BJ (cell line): ENCODE measurements around the gene CORIN. TPM values are rescaled to one million over a fixed set of nuclear protein-coding genes. Genes with fewer than 3 reads are reported as not detected.

Experiments
- CTCF ChIA-PET: fragments of 350-600 bp; formaldehyde crosslinking; extraction: SDS; loops from one replicate; lab custom pipeline; 2021; ENCODE audit warnings: antibody characterized with exemption, inconsistent platforms; lab: Yijun Ruan, JAX
- POLR2A ChIA-PET: fragments of 300-600 bp; sonication (Branson Sonifier 250); formaldehyde crosslinking; extraction: SDS; loops from one replicate; lab custom pipeline; 2021; ENCODE audit warnings: antibody characterized with exemption; lab: Charles Lee
- DNase-seq: peaks from one replicate; pipeline ENCODE4 v3.0.0-alpha.2; 2011; ENCODE audit warnings: low read depth
- H3K27me3 ChIP-seq: 2 replicates; pipeline ENCODE4 v1.6.0; 2011; ENCODE audit warnings: low read length; ENCODE audit not compliant: control insufficient read depth, insufficient read depth
- H3K36me3 ChIP-seq: 2 replicates; pipeline ENCODE4 v1.5.1; 2011; ENCODE audit warnings: low read length; ENCODE audit not compliant: control insufficient read depth, insufficient read depth
- H3K4me3 ChIP-seq: 2 replicates; pipeline ENCODE4 v1.5.1; 2011; ENCODE audit warnings: low read depth, mild to moderate bottlenecking, control low read depth, low read length
- CTCF ChIP-seq: IDR thresholded peaks from 2 replicates; pipeline ENCODE4 v1.5.1; 2011; ENCODE audit warnings: low read depth, mild to moderate bottlenecking, control low read depth, inconsistent platforms, low read length, moderate library complexity; ENCODE audit not compliant: insufficient read depth
- polyA plus RNA-seq: library from polyadenylated mRNA; depleted of rRNA; stranded (reverse); fragments of >200 nt; gene quantifications from 2 replicates; pipeline ENCODE4 v1.2.3, GENCODE V29; 2011

The CORIN gene
- polyA plus RNA-seq, 1 experiment: 22.1 TPM

GRCh38 chr4:47612116-47613023, 225.5 kb downstream of the CORIN start:
- TF ChIP-seq CTCF: no peak
- POLR2A ChIA-PET: no interaction called here
- CTCF ChIA-PET: no interaction called here
- DNase-seq: no peak
- Histone ChIP-seq H3K4me3 (no peak overlapping the region), H3K36me3 (no peaks in the 10 kb centered on the region), H3K27me3 (no peaks in the 10 kb centered on the region)

DNA sequence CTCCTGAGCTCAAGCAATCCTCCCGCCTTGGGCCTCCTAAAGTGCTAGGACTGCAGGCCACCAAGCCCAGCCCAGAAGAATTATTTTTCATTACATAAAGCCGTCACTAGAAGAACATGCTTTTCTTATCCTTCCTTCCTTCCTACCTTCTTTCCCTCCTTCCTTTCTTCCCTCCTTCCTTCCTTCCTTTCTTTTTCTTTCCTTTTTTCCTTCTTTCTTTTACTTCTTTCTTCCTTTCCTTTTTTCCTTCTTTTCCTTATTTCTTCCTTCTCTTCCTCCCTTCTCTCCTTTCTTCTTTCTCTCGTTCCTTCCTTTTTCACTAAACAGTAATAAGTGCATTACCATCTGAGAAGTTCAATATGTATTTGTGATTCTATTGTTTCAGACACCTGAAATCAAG, 231.4 kb downstream of the CORIN start:
- no peak for DNase-seq
- no peaks in the 10 kb centered on the region for H3K36me3 ChIP-seq
- no peaks in the 10 kb centered on the region for H3K27me3 ChIP-seq
- CTCF ChIA-PET: no interaction called here
- no peak for TF ChIP-seq CTCF
- no peak overlapping the region for H3K4me3 ChIP-seq
- POLR2A ChIA-PET: no interaction called here

DNA sequence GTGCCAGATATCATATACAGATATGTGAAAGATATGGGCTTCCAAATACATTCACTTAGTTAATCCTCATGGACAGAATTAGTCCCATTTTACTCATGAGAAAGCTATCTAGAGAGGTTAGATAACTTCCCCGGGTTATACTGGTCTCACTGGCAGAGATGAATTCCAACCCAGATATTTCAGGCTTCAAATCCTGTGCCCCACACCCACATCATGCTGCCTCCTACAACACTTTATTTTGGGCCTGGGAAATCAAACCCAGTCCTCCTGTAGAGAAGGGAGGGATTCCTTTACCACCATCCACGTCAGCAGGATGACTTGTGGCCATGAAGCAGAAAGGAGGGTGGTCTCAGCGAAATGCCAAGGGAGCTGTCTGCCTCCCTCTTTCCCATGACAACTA, 239.0 kb downstream of the CORIN start:
- TF ChIP-seq CTCF: no peak
- CTCF ChIA-PET: interaction anchor here (1.3 kb wide), 1 partner anchor 87 kb away, joined by 4 read pairs; no protein-coding TSS in a partner anchor
- no peak for DNase-seq
- POLR2A ChIA-PET: no interaction called here
- H3K27me3 ChIP-seq: no peaks in the 10 kb centered on the region
- H3K36me3 ChIP-seq: peaks cover 1% of the 10 kb centered on the region; the same call in 1 of the 2 replicates
- H3K4me3 ChIP-seq: no peak overlapping the region

- no peak for DNase-seq
- Histone ChIP-seq H3K4me3 (no peak overlapping the region), H3K36me3 (peaks cover 1% of the 10 kb centered on the region; the same call in 1 of the 2 replicates), H3K27me3 (no peaks in the 10 kb centered on the region)
- ChIA-PET CTCF (interaction anchor here (1.3 kb wide), 1 partner anchor 86 kb away, joined by 4 read pairs; no protein-coding TSS in a partner anchor), POLR2A (interaction anchor here (0.5 to 0.6 kb wide), 2 partner anchors 11 to 45 kb away, joined by 3 to 4 read pairs; no protein-coding TSS in a partner anchor)
- no peak for TF ChIP-seq CTCF
Measured at GRCh38 chr4:47598320-47598719, 239.5 kb downstream of the CORIN start.

DNA sequence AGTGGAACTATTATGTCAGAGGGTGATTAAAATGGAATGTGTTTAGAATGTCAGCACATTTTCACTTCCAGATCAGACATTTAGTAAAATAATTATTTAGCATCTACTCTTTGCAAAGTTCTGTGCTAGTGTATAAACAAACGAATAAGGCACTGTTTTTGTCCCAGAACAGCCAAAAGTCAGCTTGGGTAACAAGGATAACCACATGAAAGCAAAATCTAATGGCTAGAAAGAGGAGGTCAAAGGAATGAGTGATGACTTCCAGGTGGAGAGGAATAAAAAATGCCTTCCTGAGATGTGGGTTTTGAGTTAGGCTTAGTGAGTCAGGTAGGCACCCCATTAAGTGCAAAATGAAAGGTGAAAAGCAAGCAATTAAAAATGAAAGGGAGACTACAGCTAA, 240.2 kb downstream of the CORIN start:
- Histone ChIP-seq H3K27me3 (no peaks in the 10 kb centered on the region), H3K4me3 (no peak overlapping the region), H3K36me3 (peaks cover 1% of the 10 kb centered on the region; the same call in 1 of the 2 replicates)
- CTCF ChIA-PET: interaction anchor here (1.3 kb wide), 1 partner anchor 86 kb away, joined by 4 read pairs; no protein-coding TSS in a partner anchor
- DNase-seq: no peak
- TF ChIP-seq CTCF: no peak
- POLR2A ChIA-PET: interaction anchor here (0.5 to 0.6 kb wide), 2 partner anchors 11 to 45 kb away, joined by 3 to 4 read pairs; no protein-coding TSS in a partner anchor
